HepG2 (cell line): ENCODE results near the gene GMEB2. TPM values are rescaled to one million over a fixed set of nuclear protein-coding genes. Genes with fewer than 3 reads are reported as not detected.

Source experiments
- ATAC-seq: fragments of 200-7000 bp; cut with Tn5 transposase; 3 replicates; pipeline ENCODE4 v1.9.1; 2020; ENCODE audit warnings: mild to moderate bottlenecking, moderate library complexity
- BruUV-seq: library from RNA; stranded (reverse); fragments of 400-500 nt; replicated peaks from 2 replicates; lab custom pipeline; 2021; lab: Mats Ljungman, UMichigan
- CTCF ChIA-PET: fragments of 300-600 bp; formaldehyde crosslinking; extraction: SDS; loops from one replicate; lab custom pipeline; 2021; ENCODE audit warnings: low total read pairs, inconsistent platforms, low intra/inter-chr PET ratio; lab: Yijun Ruan, JAX
- POLR2A ChIA-PET: fragments of 350-600 bp; sonication (Branson Sonifier 250); formaldehyde crosslinking; loops from one replicate; lab custom pipeline; 2020; ENCODE audit warnings: antibody characterized with exemption, inconsistent platforms; lab: Yijun Ruan, JAX
- DNase-seq: peaks from one replicate; pipeline ENCODE4 v3.0.0-alpha.2; 2015; ENCODE audit warnings: low spot score
- FAIRE-seq: peaks from 3 replicates; lab custom pipeline; 2011; peaks lifted over from hg19 to GRCh38; lab: Jason Lieb, UNC
- H2AFZ ChIP-seq: one replicate; pipeline ENCODE4 v1.6.1; 2011; ENCODE audit warnings: low read length, inconsistent platforms
- H3K27ac ChIP-seq: fragments of 300-600 bp; 3 replicates; pipeline ENCODE4 v1.8.0; 2011; ENCODE audit warnings: mixed run types, mild to moderate bottlenecking, mixed read lengths, low read length, inconsistent platforms; ENCODE audit not compliant: insufficient read depth; ENCODE audit errors: extremely low read length
- H3K27me3 ChIP-seq, 2 experiments: fragments of 200-600 bp in 1 of 2; 2 replicates in 1 of 2; 3 replicates in 1 of 2; pipeline versions ENCODE4 v1.6.0 to v1.8.0; 2011; ENCODE audit warnings: low read length in 2 of 2, mild to moderate bottlenecking in 2 of 2, moderate library complexity in 2 of 2, inconsistent platforms in 1 of 2; ENCODE audit not compliant: insufficient read depth in 2 of 2, control insufficient read depth in 1 of 2
- H3K36me3 ChIP-seq, 2 experiments: fragments of 200-600 bp in 1 of 2; replicated peaks in 1 of 2; 2 replicates in 1 of 2; 3 replicates in 1 of 2; pipeline versions ENCODE4 v1.5.1 to v1.8.0; 2011; ENCODE audit warnings: low read length in 2 of 2, inconsistent platforms in 1 of 2; ENCODE audit not compliant: insufficient read depth in 2 of 2, control insufficient read depth in 1 of 2
- H3K4me1 ChIP-seq: 2 replicates; pipeline ENCODE4 v1.5.1; 2012; ENCODE audit warnings: low read length, inconsistent platforms; ENCODE audit not compliant: insufficient read depth
- H3K4me2 ChIP-seq: 2 replicates; pipeline ENCODE4 v1.6.0; 2011; ENCODE audit warnings: low read depth, low read length, inconsistent platforms
- H3K4me3 ChIP-seq, 3 experiments: fragments of 200-600 bp in 1 of 3; sonication (generic), shearing (Covaris generic) in 1 of 3; replicated peaks in 1 of 3; 2 replicates each; pipeline ENCODE4 v1.5.1; 2011 to 2016; ENCODE audit warnings: low read length in 3 of 3, inconsistent platforms in 2 of 3, low read depth in 2 of 3, mild to moderate bottlenecking in 2 of 3, control low read depth in 1 of 3, mixed read lengths in 1 of 3; ENCODE audit not compliant: insufficient read depth in 1 of 3
- H3K79me2 ChIP-seq: one replicate; pipeline ENCODE4 v1.6.1; 2011; ENCODE audit warnings: low read length, inconsistent platforms; ENCODE audit not compliant: insufficient read depth
- H3K9ac ChIP-seq: 2 replicates; pipeline ENCODE4 v1.6.0; 2011; ENCODE audit warnings: mild to moderate bottlenecking, low read depth, low read length, inconsistent platforms; ENCODE audit not compliant: insufficient read depth
- H3K9me3 ChIP-seq: 2 replicates; pipeline ENCODE4 v1.5.1; 2012; ENCODE audit warnings: mild to moderate bottlenecking, low read length
- H4K20me1 ChIP-seq: 2 replicates; pipeline ENCODE4 v1.6.0; 2011; ENCODE audit warnings: inconsistent platforms, mild to moderate bottlenecking, low read length, moderate library complexity; ENCODE audit not compliant: insufficient read depth
- FOXP1 ChIP-seq, 2 experiments: fragments of 450-650 bp in 1 of 2; IDR thresholded peaks; 2 replicates each; pipeline ENCODE4 v1.6.1; 2017 to 2018; ENCODE audit warnings: antibody characterized with exemption in 1 of 2
- JDP2 ChIP-seq: sonication (generic); formaldehyde crosslinking; IDR thresholded peaks from 2 replicates; pipeline ENCODE4 v1.8.1; 2022; ENCODE audit warnings: missing genetic modification reagents, borderline replicate concordance
- KMT2A ChIP-seq: sonication (generic); formaldehyde crosslinking; IDR thresholded peaks from 2 replicates; pipeline ENCODE4 v1.4.0; 2020; ENCODE audit warnings: missing genetic modification reagents
- ZNF563 ChIP-seq: sonication (generic); formaldehyde crosslinking; IDR thresholded peaks from 2 replicates; pipeline ENCODE4 v1.8.0; 2022; ENCODE audit warnings: mild to moderate bottlenecking, moderate library complexity, missing genetic modification reagents
- ZNF605 ChIP-seq: sonication (generic); formaldehyde crosslinking; IDR thresholded peaks from 2 replicates; pipeline ENCODE4 v1.8.0; 2022; ENCODE audit warnings: mild to moderate bottlenecking, missing genetic modification reagents
- WGBS: methylation state at CpG from one replicate; pipeline ENCODE4 v1.1.6; 2017; ENCODE audit warnings: low lambda C conversion rate; 5-methylcytosine and 5-hydroxymethylcytosine counted together
- in situ Hi-C: cut with HindIII; loops from 2 replicates; pipeline ENCODE4 v1.10.0; 2017; ENCODE audit warnings: low pct_unique_long_range_greater_than_20kb; ENCODE audit not compliant: extremely low pct_ligation_motif_present
- intact Hi-C: fragments of 100-400 bp; cut with micrococcal nuclease; formaldehyde crosslinking; loops from one replicate; pipeline ENCODE4 v1.10.0; 2022; ENCODE audit not compliant: unreplicated experiment
- polyA plus RNA-seq, 8 experiments: library from polyadenylated mRNA; depleted of rRNA in 3 of 8; stranded (reverse) in 7 of 8; unstranded in 1 of 8; fragments of >200 nt; fragmentation: Illumina TruSeq in 4 of 8; extraction: Trizol in 4 of 8; gene quantifications; 2 replicates each; pipeline versions ENCODE4 v1.2.1 to v1.2.3, GENCODE V29; 2011 to 2016; ENCODE audit warnings: low read depth in 4 of 8, missing spikeins in 1 of 8, mixed read lengths in 1 of 8; ENCODE audit not compliant: insufficient read depth in 1 of 8
- total RNA-seq, 5 experiments: library from RNA; depleted of rRNA; stranded (reverse); fragments of >200 nt; fragmentation: Illumina TruSeq; extraction: Trizol; gene quantifications; 2 replicates each; pipeline ENCODE4 v1.2.3, GENCODE V29; 2016; ENCODE audit warnings: low read depth in 1 of 5
- TF ChIP-seq, protein P1 (sequence below): sonication (generic); formaldehyde crosslinking; IDR thresholded peaks from 2 replicates; pipeline ENCODE4 v1.5.1; 2020; ENCODE audit warnings: mild to moderate bottlenecking, missing genetic modification reagents, moderate library complexity

Gene GMEB2
- total and polyA plus RNA-seq, 2 of the 13 experiments (the other 11 are each of a cell fraction or from before 2014, with no cell fraction given) = 10.6 to 12.4 TPM

DNA sequence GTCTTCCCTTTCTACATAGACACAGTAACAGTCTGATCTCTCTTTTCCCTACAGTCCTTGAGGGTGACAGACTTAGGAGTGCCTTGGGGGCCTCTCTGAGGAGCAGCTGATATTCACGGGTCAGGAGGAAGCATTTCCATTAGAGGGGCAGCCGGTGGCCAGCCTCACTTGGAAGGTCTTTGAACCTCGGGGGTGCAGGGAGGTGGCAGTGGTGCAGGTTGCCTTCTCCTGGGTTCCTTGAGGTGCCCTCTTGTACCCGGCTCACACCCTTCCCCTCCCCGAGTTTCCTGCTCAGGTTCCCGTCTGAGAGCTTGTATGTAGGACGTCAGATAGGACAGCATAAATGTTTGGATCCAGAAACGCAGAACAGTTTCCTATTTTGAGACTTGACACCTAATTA, 33.7 kb upstream of the GMEB2 start:
- CTCF ChIA-PET = no interaction called here
- Histone ChIP-seq H3K9me3 (no peaks in the 10 kb centered on the region), H3K4me2 (0 out of 2 replicates have a peak overlapping the region, but pooled peaks have one; percentile 8), H3K79me2 (peaks cover 17% of the 10 kb centered on the region), H3K27ac (no peak overlapping the region), H3K4me1 (peaks cover 31% of the 10 kb centered on the region), H3K9ac (no peak overlapping the region), H2AFZ (no peak overlapping the region), H3K27me3 (no peaks in the 10 kb centered on the region; a peak in 1 of 5 replicates), H3K36me3 (peaks cover 25 to 35% of the 10 kb centered on the region in 2 experiments), H3K4me3 (no peak overlapping the region), H4K20me1 (no peaks in the 10 kb centered on the region)
- 85% methylated on average over 8 of the region's 8 CpGs for WGBS
- BruUV-seq = no TSS peak
- TF ChIP-seq ZNF563 (CRISPR knock-in tag) = no peak
- TF ChIP-seq JDP2 (CRISPR knock-in tag) = no peak
- TF ChIP-seq ZNF605 (CRISPR knock-in tag) = peak; percentile 45; the same call in 1 of the 2 replicates
- no peak for TF ChIP-seq FOXP1 (IDR thresholded peaks at IDR 0.05)
- TF ChIP-seq FOXP1 (CRISPR knock-in tag; IDR thresholded peaks at IDR 0.05) = no peak
- TF ChIP-seq, protein P1, sequence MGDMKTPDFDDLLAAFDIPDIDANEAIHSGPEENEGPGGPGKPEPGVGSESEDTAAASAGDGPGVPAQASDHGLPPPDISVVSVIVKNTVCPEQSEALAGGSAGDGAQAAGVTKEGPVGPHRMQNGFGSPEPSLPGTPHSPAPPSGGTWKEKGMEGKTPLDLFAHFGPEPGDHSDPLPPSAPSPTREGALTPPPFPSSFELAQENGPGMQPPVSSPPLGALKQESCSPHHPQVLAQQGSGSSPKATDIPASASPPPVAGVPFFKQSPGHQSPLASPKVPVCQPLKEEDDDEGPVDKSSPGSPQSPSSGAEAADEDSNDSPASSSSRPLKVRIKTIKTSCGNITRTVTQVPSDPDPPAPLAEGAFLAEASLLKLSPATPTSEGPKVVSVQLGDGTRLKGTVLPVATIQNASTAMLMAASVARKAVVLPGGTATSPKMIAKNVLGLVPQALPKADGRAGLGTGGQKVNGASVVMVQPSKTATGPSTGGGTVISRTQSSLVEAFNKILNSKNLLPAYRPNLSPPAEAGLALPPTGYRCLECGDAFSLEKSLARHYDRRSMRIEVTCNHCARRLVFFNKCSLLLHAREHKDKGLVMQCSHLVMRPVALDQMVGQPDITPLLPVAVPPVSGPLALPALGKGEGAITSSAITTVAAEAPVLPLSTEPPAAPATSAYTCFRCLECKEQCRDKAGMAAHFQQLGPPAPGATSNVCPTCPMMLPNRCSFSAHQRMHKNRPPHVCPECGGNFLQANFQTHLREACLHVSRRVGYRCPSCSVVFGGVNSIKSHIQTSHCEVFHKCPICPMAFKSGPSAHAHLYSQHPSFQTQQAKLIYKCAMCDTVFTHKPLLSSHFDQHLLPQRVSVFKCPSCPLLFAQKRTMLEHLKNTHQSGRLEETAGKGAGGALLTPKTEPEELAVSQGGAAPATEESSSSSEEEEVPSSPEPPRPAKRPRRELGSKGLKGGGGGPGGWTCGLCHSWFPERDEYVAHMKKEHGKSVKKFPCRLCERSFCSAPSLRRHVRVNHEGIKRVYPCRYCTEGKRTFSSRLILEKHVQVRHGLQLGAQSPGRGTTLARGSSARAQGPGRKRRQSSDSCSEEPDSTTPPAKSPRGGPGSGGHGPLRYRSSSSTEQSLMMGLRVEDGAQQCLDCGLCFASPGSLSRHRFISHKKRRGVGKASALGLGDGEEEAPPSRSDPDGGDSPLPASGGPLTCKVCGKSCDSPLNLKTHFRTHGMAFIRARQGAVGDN = peak; percentile 53
- 0 out of 2 replicates have a peak, but pooled peaks have one; percentile 11 for TF ChIP-seq KMT2A (CRISPR knock-in tag)
- DNase-seq = no peak
- POLR2A ChIA-PET = interaction anchor here (1.2 kb wide), 1 partner anchor 36 kb away, joined by 3 read pairs; no protein-coding TSS in a partner anchor
- no peak for ATAC-seq
- in situ Hi-C loops (no loop called here), intact Hi-C loops (no loop called here)
- FAIRE-seq = peak; percentile 36
